Peyer's patch (tissue), 4 donors: ENCODE data around the gene CNNM2.

Experiments
- POLR2A ChIP-seq, 2 donors: fragments of 450-650 bp; IDR thresholded peaks; one replicate each; pipeline ENCODE4 v1.5.1; 2017; ENCODE audit warnings: antibody characterized with exemption in 2 of 2, mild to moderate bottlenecking in 2 of 2, moderate library complexity in 2 of 2
- TF ChIP-seq, protein P1 (sequence below), 6 experiments: fragments of 450-650 bp in 4 of 6; fragments of 200-600 bp in 2 of 6; sonication (generic) in 1 of 6; IDR thresholded peaks; one replicate each; pipeline ENCODE4 v1.5.1; 2017 to 2019; ENCODE audit warnings: antibody characterized with exemption in 6 of 6, mild to moderate bottlenecking in 3 of 6, moderate library complexity in 1 of 6

- TF ChIP-seq, protein P1, sequence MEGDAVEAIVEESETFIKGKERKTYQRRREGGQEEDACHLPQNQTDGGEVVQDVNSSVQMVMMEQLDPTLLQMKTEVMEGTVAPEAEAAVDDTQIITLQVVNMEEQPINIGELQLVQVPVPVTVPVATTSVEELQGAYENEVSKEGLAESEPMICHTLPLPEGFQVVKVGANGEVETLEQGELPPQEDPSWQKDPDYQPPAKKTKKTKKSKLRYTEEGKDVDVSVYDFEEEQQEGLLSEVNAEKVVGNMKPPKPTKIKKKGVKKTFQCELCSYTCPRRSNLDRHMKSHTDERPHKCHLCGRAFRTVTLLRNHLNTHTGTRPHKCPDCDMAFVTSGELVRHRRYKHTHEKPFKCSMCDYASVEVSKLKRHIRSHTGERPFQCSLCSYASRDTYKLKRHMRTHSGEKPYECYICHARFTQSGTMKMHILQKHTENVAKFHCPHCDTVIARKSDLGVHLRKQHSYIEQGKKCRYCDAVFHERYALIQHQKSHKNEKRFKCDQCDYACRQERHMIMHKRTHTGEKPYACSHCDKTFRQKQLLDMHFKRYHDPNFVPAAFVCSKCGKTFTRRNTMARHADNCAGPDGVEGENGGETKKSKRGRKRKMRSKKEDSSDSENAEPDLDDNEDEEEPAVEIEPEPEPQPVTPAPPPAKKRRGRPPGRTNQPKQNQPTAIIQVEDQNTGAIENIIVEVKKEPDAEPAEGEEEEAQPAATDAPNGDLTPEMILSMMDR (IDR thresholded peaks at IDR 0.05), result no peak
- TF ChIP-seq POLR2A (IDR thresholded peaks at IDR 0.05), result no peak
Observed at GRCh38 chr10:102994531-102995295, 76.6 kb downstream of the CNNM2 start.
